Liver (tissue), 3 donors: ENCODE measurements around the gene FAM151B.

Source experiments
- CTCF ChIP-seq: fragments of 150-350 bp; IDR thresholded peaks from 2 replicates; pipeline ENCODE4 v1.5.1; 2017; ENCODE audit warnings: improper control_type of control experiment, low read depth, low read length; ENCODE audit not compliant: missing input control
- FOXA1 ChIP-seq: IDR thresholded peaks from 2 replicates; pipeline ENCODE4 v1.6.1; 2016; ENCODE audit warnings: antibody characterized with exemption
- TAF1 ChIP-seq: conservative IDR thresholded peaks from 2 replicates; pipeline ENCODE4 v1.6.1; 2016; ENCODE audit warnings: antibody characterized with exemption, mild to moderate bottlenecking
- YY1 ChIP-seq: IDR thresholded peaks from 2 replicates; pipeline ENCODE4 v1.6.1; 2016; ENCODE audit warnings: antibody characterized with exemption, mild to moderate bottlenecking
- donor health status: healthy.
- donor health status: healthy.

GRCh38 chr5:80463269-80463668, 24.6 kb upstream of the FAM151B start:
- no peak for TF ChIP-seq YY1
- TF ChIP-seq CTCF, result no peak
- no peak for TF ChIP-seq FOXA1
- no peak for TF ChIP-seq TAF1
